NCI-H2081 treated with DMSO at 0.1 percent for 48 hours (cell line): ENCODE measurements around the gene CCNB2.
A peak's percentile ranks its signal among the peaks of the same experiment; 100 is the strongest.
"Not testable (repeated sequence)": the region's sequence is repeated elsewhere in the genome, so short reads cannot be mapped to it uniquely, and the experiment has no call there.

Source experiments
- DNase-seq: peaks from one replicate; lab custom pipeline; 2025; lab: John Stamatoyannopoulos, UW

CCNB2 gene

GRCh38 chr15:59133929-59134427, 29.0 kb downstream of the CCNB2 start:
- no peak for DNase-seq

GRCh38 chr15:59137566-59137965, 32.6 kb downstream of the CCNB2 start:
- no peak for DNase-seq

DNA sequence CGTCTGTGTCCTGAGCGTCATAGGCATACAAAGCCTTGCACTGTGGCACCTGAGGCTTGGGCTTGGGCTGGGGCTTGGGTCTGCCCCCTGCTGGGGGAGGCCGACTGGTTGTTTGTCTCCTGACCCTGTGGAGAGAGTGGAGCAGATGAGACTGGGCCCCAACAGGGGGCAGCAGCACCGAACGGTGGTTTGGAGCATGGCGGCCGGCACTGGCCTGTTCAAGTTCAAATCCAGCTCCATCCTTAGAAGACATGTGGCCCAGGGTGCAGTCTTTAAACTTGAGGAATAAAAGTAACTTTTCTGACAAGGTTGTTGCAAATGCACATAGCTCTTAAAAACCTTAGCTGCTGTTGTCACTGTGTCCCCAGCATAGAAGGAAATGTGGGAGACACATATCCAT, 33.3 kb downstream of the CCNB2 start:
- DNase-seq, result no peak

DNA sequence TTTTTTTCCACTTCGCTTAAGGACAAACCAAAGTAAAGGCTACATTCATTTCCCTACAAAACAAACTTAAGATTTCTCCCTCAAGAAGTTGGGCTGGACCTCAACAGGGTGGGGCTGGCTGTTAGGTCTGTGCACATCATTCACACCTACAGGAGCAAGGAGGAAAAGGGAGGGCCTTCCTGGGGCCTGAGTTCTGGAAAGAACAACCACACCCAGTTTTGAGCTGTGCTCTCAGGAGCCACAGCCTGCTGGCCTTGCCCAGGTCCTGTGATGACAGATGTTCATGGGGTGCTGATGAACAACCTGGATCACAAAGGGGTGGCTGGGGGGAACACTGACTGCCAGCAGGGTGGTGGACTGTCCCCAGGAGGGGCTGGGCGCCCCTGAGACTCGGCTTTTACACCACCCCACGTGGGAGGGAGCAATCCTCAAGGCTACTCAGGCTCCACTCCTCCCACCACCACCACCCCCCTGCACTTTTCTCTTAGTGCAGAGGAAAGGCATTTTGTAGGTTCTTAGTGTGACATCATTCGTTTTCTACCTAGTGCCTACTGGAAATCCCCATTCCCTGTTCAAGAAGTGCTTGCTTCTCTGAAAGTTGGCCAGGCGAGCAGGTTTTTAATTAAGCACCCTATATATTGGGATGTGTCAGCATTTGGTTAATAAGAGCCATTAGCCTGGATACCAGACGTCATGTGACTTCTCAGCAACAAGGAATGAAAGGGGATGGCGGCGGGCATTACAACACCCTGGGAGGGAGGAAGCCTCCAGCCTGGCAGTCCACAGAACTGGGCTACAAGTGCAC, 35.7 kb downstream of the CCNB2 start:
- DNase-seq, result no peak

GRCh38 chr15:59143281-59143680, 38.3 kb downstream of the CCNB2 start:
- DNase-seq, result no peak

DNA sequence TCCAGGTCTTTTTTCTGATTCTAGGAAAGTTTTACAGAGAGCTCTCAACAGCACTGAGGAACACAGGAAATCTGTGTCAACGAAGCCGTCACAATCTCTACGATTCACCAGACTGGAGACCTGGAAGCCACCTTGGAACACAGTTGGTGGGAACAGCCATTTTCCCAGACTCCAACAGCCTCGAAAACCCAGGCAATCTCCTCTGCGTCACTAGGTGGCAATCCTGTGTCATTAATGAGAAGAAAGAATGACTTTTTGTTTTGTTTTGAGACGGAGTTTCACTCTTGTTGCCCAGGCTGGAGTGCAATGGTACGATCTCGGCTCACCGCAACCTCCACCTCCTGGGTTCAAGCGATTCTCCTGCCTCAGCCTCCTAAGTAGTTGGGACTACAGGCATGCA, 39.6 kb downstream of the CCNB2 start:
- not testable (repeated sequence) for DNase-seq

DNA sequence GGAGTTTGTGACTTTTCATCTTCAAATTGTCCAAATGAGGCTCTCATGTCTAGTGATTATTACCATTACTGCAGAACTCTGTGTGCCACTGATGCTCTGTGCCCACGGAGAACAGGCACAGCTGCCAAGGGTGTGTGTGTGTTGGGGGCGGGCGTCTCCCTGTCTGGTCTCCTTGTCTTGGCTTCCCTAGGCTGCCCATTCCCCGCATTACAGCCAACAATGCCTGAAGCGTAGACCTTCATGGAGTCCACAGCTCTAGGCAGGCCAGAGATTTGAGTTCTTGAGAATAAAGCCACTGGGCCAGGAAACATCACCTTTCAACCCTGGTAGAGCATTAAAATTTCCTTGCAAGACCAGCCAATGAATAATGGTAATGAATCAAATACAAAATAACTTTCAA, 42.7 kb downstream of the CCNB2 start:
- DNase-seq, result no peak

GRCh38 chr15:59148153-59148833, 43.3 kb downstream of the CCNB2 start:
- DNase-seq, result no peak

DNA sequence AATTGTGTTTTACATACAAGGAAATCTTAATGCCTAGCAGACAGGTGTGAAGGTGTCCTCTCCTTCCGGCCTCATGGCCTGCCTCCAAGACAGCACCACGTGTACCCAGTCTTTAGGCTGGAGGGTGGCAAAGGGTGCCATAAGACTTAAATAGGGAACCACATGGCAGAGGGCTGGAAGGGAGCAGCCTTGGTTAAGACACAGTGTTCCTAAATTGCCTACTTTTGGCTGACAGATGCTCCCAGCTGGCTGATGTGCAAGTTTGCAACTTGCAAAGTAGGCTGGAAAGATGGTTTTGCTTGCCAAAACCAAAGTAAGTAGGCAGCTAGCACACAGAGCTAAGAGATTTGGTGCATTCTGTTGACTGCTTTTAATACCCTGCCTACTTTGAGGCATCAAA, 45.2 kb downstream of the CCNB2 start:
- no peak for DNase-seq

GRCh38 chr15:59152694-59153450, 47.9 kb downstream of the CCNB2 start:
- DNase-seq, result no peak

- DNase-seq, result no peak
Measured at GRCh38 chr15:59153466-59153865, 48.5 kb downstream of the CCNB2 start.

- no peak for DNase-seq
Measured at GRCh38 chr15:59154243-59154642, 49.3 kb downstream of the CCNB2 start.

- DNase-seq, result no peak
Measured at GRCh38 chr15:59155431-59155830, 50.5 kb downstream of the CCNB2 start.

DNA sequence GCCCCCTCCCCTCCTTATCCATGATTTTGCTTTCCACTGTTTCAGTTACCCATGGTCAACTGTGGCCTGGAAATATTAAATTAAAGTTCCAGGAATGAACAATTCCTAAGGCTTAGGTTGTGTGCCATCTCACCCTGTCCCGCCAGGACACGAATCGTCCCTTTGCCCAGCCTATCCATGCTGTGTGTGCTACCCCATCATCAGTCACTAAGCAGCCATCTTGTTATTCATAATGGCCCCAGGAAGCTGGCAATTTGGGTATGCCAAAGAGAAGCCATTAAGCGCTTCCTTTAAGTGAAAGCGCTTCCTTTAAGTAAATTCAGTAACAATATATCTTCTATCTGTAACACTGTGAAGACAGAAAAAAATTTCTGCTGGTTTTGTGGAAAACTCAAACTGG, 52.5 kb downstream of the CCNB2 start:
- no peak for DNase-seq

GRCh38 chr15:59157840-59158700, 53.1 kb downstream of the CCNB2 start:
- no peak for DNase-seq

GRCh38 chr15:59158701-59159034, 53.7 kb downstream of the CCNB2 start:
- no peak for DNase-seq

DNA sequence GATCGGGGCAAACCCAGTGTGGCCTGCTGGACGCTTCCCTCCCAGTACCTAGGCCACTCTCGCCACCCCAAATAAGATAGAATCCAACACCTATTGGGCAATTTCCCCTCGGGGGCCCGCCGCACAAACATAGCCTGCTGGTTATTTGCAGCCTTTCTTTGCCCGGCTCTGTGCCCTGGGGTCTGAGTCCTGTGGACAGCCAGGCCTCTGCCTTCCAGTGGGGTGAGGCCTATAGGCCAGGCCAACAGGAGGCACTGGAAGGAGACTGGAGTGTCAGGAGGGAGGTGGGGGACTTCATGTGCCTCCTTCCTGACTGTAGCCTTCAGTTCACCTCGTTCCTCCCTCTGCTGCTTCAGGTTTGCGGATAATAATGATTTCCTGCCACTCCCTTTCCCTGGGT, 54.3 kb downstream of the CCNB2 start:
- no peak for DNase-seq

DNA sequence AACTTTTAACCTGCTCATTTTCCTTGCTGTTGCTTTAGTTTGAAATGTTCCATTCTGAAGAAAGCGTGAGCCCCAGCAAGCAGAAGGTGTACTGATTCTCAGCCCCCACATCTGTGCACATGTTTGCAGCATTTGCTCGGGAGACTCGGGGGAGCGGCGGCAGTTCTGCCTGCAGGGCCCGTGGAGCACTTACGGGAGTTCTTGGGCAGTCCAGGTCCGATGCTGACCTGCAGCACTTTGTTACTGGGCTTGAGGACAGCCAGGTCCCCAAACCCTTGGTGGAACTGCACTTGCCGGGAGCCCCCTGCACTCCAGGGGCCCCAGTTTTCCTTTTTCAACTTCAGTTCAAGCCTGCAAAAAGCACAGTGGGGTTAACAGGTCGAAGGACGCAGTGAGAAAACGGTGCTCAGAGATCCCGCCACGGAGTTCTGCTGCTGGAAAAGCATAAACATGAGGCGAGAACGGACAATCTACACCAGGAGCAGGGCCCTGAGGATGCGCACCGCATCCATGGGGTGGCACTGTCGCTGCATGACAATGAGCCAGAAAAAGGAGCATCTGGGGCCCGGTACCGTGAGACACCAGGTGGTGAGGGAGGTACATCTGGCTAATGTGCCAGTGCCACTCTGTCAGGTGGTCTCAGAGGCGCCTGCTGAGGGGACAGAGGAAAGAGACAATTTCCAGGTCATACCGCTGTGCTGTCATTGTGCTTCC, 56.1 kb downstream of the CCNB2 start:
- DNase-seq, result peak; percentile 60

DNA sequence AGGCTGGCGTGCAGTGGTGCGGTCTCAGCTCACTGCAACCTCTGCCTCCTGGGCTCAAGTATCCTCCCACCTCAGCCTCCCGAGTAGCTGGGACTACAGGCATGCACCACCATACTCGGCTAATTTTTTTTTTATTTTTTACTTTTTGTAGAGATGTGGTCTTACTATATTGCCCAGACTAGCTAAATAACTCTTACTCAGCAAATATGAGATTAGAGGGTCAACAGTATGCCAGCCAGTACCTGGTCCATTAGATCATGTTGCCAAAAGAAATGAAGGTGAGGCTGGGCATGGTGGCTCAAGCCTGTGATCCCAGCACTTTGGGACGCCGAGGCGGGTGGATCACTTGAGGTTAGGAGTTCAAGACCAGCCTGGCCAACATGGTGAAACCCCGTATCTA, 57.1 kb downstream of the CCNB2 start:
- not testable (repeated sequence) for DNase-seq

GRCh38 chr15:59165726-59166125, 60.8 kb downstream of the CCNB2 start:
- DNase-seq, result no peak

DNA sequence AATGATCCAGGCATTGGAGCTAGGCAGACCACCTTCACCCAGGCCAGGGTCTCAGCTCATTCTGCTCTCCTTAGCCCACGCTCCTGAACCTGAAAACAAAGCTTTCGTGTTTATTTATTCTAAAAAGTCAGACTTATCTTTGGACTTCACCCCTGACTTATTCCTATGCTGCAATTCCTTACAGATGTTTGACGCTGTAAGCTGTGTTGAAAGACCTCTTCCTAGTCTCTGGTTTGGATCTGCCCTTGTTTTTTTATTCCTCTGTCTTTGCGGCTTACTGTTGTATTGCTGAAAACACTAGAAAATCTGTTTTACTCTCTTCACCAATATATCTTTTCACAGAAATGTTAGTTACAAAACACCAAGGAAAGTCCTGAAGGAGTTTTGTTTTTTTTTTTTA, 61.2 kb downstream of the CCNB2 start:
- no peak for DNase-seq
